Naive B cell (primary cell): Measurements from ENCODE around the gene MECP2. TPM values are rescaled to one million over a fixed set of nuclear protein-coding genes. Genes with fewer than 3 reads are reported as not detected.

Experiments
- ATAC-seq, 2 donors: fragments of 150-1000 bp; cut with Tn5 transposase; 2 replicates each; pipeline ENCODE4 v1.10.0; 2021; ENCODE audit warnings: low read depth in 2 of 2, mild to moderate bottlenecking in 2 of 2, moderate library complexity in 2 of 2
- DNase-seq: peaks from one replicate; pipeline ENCODE4 v3.0.0; 2022
- H3K27ac Mint-ChIP-seq, 6 donors: one replicate each; pipeline ENCODE4 v1.8.0; 2020 to 2022; ENCODE audit warnings: mild to moderate bottlenecking in 6 of 6, mixed read lengths in 6 of 6, moderate library complexity in 5 of 6, inconsistent platforms in 2 of 6
- H3K27me3 Mint-ChIP-seq, 3 donors: one replicate each; pipeline ENCODE4 v1.8.0; 2021 to 2022; ENCODE audit warnings: mixed read lengths in 3 of 3, mild to moderate bottlenecking in 1 of 3
- H3K36me3 Mint-ChIP-seq, 2 donors: one replicate each; pipeline ENCODE4 v1.8.0; 2020 to 2022; ENCODE audit warnings: mixed read lengths in 2 of 2, inconsistent platforms in 1 of 2, mild to moderate bottlenecking in 1 of 2
- H3K4me1 Mint-ChIP-seq, 3 donors: one replicate each; pipeline ENCODE4 v1.8.0; 2020 to 2022; ENCODE audit warnings: mixed read lengths in 3 of 3, inconsistent platforms in 1 of 3, mild to moderate bottlenecking in 1 of 3, moderate library complexity in 1 of 3
- H3K4me3 Mint-ChIP-seq, 8 donors: one replicate each; pipeline ENCODE4 v1.8.0; 2020 to 2022; ENCODE audit warnings: mild to moderate bottlenecking in 8 of 8, mixed read lengths in 8 of 8, moderate library complexity in 8 of 8, inconsistent platforms in 2 of 8
- H3K9me3 Mint-ChIP-seq, 7 donors: one replicate each; pipeline ENCODE4 v1.8.0; 2020 to 2022; ENCODE audit warnings: mixed read lengths in 7 of 7, mild to moderate bottlenecking in 5 of 7, inconsistent platforms in 2 of 7, moderate library complexity in 1 of 7
- polyA plus RNA-seq, 6 donors: library from polyadenylated mRNA; unstranded; fragments of 300-500 nt; fragmentation: Illumina TruSeq; gene quantifications; one replicate each; pipeline ENCODE4 v1.2.3, GENCODE V29; 2021; ENCODE audit warnings: low read depth in 6 of 6

Gene MECP2
- polyA plus RNA-seq, 6 donors from 2014 or later: 4.5 to 21.0 (median 12.8) TPM

DNA sequence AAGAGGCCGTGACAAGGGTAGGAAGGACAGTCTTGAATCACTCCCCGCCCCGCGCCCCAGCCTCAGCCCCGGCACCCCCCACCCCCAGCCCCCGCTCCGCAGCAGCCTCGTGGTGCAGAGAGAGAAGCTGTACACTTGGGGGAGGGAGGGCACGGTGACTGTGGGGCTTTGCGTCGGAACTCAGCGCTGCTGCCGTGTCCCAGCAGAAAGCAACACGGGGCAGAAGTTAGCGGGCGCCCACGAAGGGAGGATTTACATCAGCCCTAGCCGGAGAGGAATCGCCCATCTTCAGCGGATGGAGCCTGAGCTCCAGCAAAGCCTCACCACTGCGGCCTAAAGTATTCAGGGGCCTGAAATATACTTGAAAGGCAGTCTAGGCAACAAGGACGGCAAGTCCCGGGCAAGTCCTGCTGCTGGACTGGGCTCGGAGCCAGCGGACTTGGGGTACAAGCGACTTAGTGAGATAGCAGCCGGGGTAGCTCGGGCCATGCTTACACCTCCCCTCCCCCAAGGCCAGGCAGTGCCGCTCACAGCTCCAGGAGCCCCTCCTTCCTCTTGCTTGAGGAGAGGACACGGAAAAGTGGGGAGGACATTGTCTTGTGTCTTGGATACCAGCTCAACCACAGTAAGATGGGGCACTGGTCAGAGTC, 28.0 kb upstream of the MECP2 start:
- ATAC-seq: no peak
- Mint-ChIP-seq H3K4me1 (peaks cover 4 to 14% (median 9%) of the 10 kb centered on the region in 3 donors), H3K9me3 (peaks cover 0 to 6% (median 2%) of the 10 kb centered on the region in 7 donors), H3K27ac (peak overlapping the region in 1 of 6 donors; percentile 23), H3K4me3 (peak overlapping the region in 2 of 8 donors; percentile 32 to 66), H3K36me3 (no peaks in the 10 kb centered on the region), H3K27me3 (no peaks in the 10 kb centered on the region)
- DNase-seq: no peak

DNA sequence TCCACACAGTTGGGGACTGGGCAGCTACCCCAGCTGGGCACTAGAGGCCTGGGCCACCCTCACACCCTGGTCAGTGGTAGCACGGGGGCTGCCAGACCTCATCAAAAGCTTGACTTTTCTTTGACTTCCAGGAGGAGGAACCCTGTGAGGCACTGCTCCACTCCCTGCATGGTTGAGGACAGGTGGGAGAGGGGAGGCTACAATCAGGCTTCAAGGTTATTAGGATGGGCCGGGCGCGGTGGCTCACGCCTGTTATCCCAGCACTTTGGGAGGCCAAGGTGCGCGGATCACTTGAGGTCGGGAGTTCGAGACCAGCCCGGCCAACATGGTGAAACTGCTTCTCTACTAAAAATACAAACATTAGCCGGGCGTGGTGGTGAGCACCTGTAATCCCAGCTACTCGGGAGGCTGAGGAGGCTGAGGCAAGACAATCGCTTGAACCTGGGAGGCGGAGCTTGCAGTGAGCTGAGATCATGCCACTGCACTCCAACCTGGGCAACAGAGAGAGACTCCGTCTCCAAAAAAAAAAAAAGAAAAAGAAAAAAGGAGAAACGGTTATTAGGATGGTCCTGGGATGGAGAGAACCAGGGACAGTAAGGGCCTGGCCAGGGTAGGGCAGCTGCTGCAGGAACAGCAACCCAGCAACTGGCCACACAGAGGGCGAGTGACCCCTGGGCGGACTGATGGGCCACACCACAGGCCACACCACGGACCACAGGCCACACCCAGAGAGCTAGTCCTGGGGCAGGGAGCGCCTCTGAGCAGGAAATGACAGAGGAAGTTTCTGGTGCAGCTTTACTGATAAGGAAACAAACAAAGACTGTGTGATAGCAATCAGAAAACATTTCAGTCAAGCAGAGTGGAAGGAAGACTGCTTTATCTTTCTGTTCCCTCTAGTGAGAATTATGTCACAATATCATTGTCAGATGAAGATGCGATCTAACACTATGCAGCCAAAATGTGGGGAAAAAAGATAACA, 26.0 kb upstream of the MECP2 start:
- Mint-ChIP-seq H3K36me3 (no peaks in the 10 kb centered on the region), H3K4me1 (peaks cover 4 to 14% (median 9%) of the 10 kb centered on the region in 3 donors), H3K9me3 (peaks cover 0 to 8% (median 2%) of the 10 kb centered on the region in 7 donors), H3K4me3 (peak overlapping the region in 6 of 8 donors; percentile 34 to 71 (median 55)), H3K27ac (peak overlapping the region in 4 of 6 donors; percentile 36 to 72 (median 53)), H3K27me3 (no peaks in the 10 kb centered on the region)
- ATAC-seq: peak; percentile 69 to 76
- no peak for DNase-seq

DNA sequence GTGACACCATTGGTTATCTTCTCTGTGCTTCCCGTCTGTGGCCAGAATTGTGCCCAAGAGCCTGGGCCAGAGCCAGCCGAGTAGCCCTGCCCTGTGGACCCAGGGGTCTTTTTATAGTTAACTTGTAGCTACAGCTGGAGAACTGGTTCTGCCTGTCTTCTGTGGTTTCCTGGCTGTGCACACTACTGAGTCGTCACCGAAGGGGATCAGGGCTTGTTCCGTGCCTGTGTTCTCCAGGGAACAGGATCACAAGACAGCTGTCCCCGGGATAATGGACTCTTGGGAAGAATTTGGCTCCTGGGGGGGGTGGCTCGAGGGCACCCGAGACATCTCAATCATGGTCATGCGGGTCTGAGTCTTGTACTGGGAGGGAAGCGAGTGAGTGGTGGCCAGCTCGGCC, 24.4 kb upstream of the MECP2 start:
- no peak for ATAC-seq
- DNase-seq: no peak
- Mint-ChIP-seq H3K36me3 (no peaks in the 10 kb centered on the region), H3K4me3 (no peak overlapping the region), H3K9me3 (peaks cover 0 to 8% (median 4%) of the 10 kb centered on the region in 7 donors), H3K27ac (peak overlapping the region in 1 of 6 donors; percentile 62), H3K27me3 (no peaks in the 10 kb centered on the region), H3K4me1 (peaks cover 4 to 14% (median 9%) of the 10 kb centered on the region in 3 donors)

DNA sequence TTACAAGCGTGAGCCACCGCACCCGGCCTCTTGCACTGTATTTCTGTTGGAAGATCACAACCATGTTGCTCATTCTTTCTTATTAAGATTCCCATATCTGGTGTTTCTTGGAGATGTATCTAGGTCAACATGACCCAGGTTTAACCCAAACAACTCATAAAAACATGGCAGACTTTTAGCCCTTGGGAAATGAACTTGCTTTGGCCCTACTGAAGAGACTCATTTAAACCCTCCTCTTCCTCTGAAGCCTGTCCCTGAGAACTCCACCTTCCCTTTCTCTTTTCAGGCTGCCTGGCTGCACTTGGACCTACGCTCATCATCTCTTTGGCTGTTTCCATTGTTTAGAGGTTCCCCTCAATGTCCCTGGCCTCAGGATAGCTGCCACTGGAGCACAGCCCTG, 23.7 kb upstream of the MECP2 start:
- Mint-ChIP-seq H3K36me3 (no peaks in the 10 kb centered on the region), H3K4me3 (no peak overlapping the region), H3K4me1 (peaks cover 4 to 14% (median 9%) of the 10 kb centered on the region in 3 donors), H3K9me3 (peaks cover 0 to 8% (median 4%) of the 10 kb centered on the region in 7 donors), H3K27ac (no peak overlapping the region), H3K27me3 (no peaks in the 10 kb centered on the region)
- DNase-seq (no peak), ATAC-seq (no peak)

DNA sequence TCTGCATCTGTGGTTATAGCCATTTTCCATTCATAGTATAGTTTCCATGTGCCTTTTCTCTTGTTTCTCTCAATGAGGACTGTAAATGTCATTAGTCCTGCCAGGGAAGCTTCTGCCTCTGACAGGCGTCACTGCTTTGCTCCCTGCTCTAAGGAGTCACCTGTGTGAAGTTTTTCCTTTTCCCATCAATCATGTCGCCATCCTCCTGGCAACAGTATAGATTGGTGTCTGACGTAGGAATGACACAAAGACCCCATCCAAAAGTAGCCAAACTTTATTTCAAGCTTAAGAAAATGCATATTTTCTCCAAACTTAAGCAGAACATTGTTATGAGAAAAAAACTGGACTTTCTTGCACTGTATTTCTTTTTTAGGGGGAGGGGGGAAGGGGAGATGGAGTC, 23.1 kb upstream of the MECP2 start:
- H3K27ac Mint-ChIP-seq: no peak overlapping the region
- no peaks in the 10 kb centered on the region for H3K27me3 Mint-ChIP-seq
- peaks cover 0 to 8% (median 4%) of the 10 kb centered on the region in 7 donors for H3K9me3 Mint-ChIP-seq
- ATAC-seq (no peak), DNase-seq (no peak)
- no peak overlapping the region for H3K4me3 Mint-ChIP-seq
- H3K36me3 Mint-ChIP-seq: no peaks in the 10 kb centered on the region
- peaks cover 4 to 14% (median 9%) of the 10 kb centered on the region in 3 donors for H3K4me1 Mint-ChIP-seq

DNA sequence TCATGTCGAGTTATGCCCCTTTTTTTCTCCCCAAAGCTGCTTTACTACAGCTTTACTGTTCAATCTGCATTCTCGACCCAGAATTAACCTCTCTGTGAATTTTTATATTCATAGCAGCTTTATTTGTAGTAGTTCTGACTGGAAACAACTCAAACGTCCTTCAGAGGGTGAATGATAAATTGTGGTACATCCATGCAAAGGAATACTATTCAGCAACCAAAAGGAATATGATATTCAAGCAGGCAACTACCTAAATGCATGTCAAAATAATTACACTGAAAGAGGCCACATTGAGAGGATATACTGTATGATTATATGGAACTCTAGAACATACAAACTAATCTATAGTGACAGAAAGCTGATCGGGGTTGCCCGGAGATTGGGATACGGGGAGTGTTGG, 20.0 kb upstream of the MECP2 start:
- no peak for ATAC-seq
- no peak for DNase-seq

GRCh38 chrX:154116426-154117211, 19.1 kb upstream of the MECP2 start:
- ATAC-seq: no peak
- H3K27ac Mint-ChIP-seq: peak overlapping the region in 1 of 6 donors; percentile 26
- peaks cover 0 to 6% (median 0%) of the 10 kb centered on the region in 3 donors for H3K4me1 Mint-ChIP-seq
- no peak overlapping the region for H3K4me3 Mint-ChIP-seq
- H3K27me3 Mint-ChIP-seq: no peaks in the 10 kb centered on the region
- H3K36me3 Mint-ChIP-seq: no peaks in the 10 kb centered on the region
- H3K9me3 Mint-ChIP-seq: peaks cover 0 to 9% (median 4%) of the 10 kb centered on the region in 7 donors
- DNase-seq: no peak

More for the DNA sequence above, 20.0 kb upstream of the MECP2 start:
- Mint-ChIP-seq H3K4me1 (peaks cover 0 to 6% (median 0%) of the 10 kb centered on the region in 3 donors), H3K36me3 (no peaks in the 10 kb centered on the region), H3K4me3 (no peak overlapping the region), H3K27ac (no peak overlapping the region), H3K9me3 (peaks cover 0 to 8% (median 4%) of the 10 kb centered on the region in 7 donors), H3K27me3 (no peaks in the 10 kb centered on the region)

DNA sequence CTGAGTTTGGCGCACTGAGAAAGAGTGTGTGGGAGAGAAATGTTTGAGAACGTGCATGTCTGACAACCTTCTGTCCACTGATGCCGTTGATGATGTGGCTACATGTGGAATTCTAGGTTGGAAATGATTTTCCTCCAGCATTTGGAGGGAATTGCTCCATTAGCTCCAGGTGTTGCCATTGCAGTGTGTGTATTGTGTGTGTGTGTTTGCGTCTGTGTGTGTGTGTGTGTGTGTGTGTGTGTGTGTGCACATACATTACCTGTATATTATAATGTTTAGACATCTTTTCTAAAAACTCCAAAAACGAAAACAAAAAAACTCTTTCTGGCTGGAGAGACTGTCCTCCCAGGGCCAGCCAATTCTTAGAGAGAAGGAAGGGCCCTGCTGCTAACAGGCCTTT, 18.2 kb upstream of the MECP2 start:
- Mint-ChIP-seq H3K36me3 (no peaks in the 10 kb centered on the region), H3K4me3 (no peak overlapping the region), H3K4me1 (peaks cover 0 to 6% (median 0%) of the 10 kb centered on the region in 3 donors), H3K27ac (no peak overlapping the region), H3K27me3 (no peaks in the 10 kb centered on the region), H3K9me3 (peaks cover 0 to 8% (median 3%) of the 10 kb centered on the region in 7 donors)
- no peak for DNase-seq
- ATAC-seq: no peak

DNA sequence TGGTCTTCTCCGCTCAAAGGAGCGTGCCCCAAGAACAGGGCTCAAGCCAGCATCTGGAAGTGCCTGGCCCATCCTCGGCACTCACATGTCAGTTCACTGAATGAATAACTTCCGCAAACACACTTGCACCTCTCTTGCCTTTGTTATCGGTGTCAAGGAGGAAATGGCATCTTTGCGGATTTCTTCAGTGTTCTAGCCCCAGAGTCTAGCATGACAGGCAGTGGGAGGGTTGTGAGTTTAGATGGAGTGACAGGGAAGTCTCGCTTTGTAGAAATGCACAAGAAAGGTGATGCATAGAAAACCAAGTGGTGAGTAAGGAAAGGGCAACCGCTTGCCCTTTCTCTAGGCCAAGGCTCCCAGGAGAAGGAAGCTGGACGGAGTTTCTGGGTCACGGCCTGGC, 17.6 kb upstream of the MECP2 start:
- H3K4me3 Mint-ChIP-seq: no peak overlapping the region
- H3K4me1 Mint-ChIP-seq: peaks cover 0 to 6% (median 0%) of the 10 kb centered on the region in 3 donors
- no peaks in the 10 kb centered on the region for H3K27me3 Mint-ChIP-seq
- H3K36me3 Mint-ChIP-seq: no peaks in the 10 kb centered on the region
- H3K27ac Mint-ChIP-seq: peak overlapping the region in 1 of 6 donors; percentile 9
- H3K9me3 Mint-ChIP-seq: peaks cover 0 to 7% (median 1%) of the 10 kb centered on the region in 7 donors
- ATAC-seq: no peak
- DNase-seq: no peak

GRCh38 chrX:154114652-154115051, 17.1 kb upstream of the MECP2 start:
- peaks cover 0 to 6% (median 0%) of the 10 kb centered on the region in 3 donors for H3K4me1 Mint-ChIP-seq

DNA sequence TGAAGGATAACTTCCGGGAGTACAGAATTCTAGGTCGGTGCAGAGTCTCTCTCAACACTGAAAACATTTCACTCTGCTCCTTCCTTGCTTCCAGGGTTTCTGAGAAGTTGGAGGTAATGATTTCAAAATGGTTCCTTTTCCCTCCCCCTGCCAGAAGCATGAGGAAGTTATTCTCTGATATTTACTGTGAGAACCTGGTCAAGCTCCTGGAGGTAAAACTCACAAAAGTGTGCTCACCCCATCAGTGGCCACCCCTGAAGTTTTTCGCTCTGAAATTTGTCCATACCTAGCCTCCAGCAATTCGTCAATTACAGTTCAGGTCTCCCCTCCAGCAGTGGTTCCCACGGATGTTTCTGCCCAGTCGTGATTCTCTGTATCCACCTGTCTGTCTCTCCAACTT, 16.2 kb upstream of the MECP2 start:
- ATAC-seq (no peak), DNase-seq (no peak)
- no peaks in the 10 kb centered on the region for H3K36me3 Mint-ChIP-seq
- no peaks in the 10 kb centered on the region for H3K27me3 Mint-ChIP-seq
- no peak overlapping the region for H3K27ac Mint-ChIP-seq
- no peak overlapping the region for H3K4me3 Mint-ChIP-seq
- peaks cover 0 to 7% (median 0%) of the 10 kb centered on the region in 7 donors for H3K9me3 Mint-ChIP-seq
- H3K4me1 Mint-ChIP-seq: peaks cover 0 to 6% (median 0%) of the 10 kb centered on the region in 3 donors

More at GRCh38 chrX:154114652-154115051, 17.1 kb upstream of the MECP2 start:
- no peak overlapping the region for H3K4me3 Mint-ChIP-seq
- peaks cover 0 to 7% (median 0%) of the 10 kb centered on the region in 7 donors for H3K9me3 Mint-ChIP-seq
- no peak for ATAC-seq
- H3K36me3 Mint-ChIP-seq: no peaks in the 10 kb centered on the region
- no peak for DNase-seq
- peak overlapping the region in 1 of 6 donors; percentile 9 for H3K27ac Mint-ChIP-seq
- no peaks in the 10 kb centered on the region for H3K27me3 Mint-ChIP-seq

GRCh38 chrX:154098551-154098950, 1.0 kb upstream of the MECP2 start:
- ATAC-seq: no peak
- Mint-ChIP-seq H3K9me3 (peaks cover 0 to 7% (median 2%) of the 10 kb centered on the region in 7 donors), H3K27me3 (peaks cover 0 to 18% (median 8%) of the 10 kb centered on the region in 3 donors)

More at GRCh38 chrX:154098551-154098950, 1.0 kb upstream of the MECP2 start:
- peak overlapping the region in 4 of 6 donors; percentile 21 to 95 (median 79) for H3K27ac Mint-ChIP-seq
- H3K4me1 Mint-ChIP-seq: peaks cover 23 to 36% (median 34%) of the 10 kb centered on the region in 3 donors
- no peak for DNase-seq
- H3K36me3 Mint-ChIP-seq: no peaks in the 10 kb centered on the region
- peak overlapping the region in 7 of 8 donors; percentile 85 to 90 (median 88) for H3K4me3 Mint-ChIP-seq
